ENCODE results near the gene FBN1. TPM values are rescaled to one million over a fixed set of nuclear protein-coding genes. Genes with fewer than 3 reads are reported as not detected.

Gene FBN1
- total RNA-seq, 2 experiments from 2014 or later: 0.56 to 0.59 TPM

DNA sequence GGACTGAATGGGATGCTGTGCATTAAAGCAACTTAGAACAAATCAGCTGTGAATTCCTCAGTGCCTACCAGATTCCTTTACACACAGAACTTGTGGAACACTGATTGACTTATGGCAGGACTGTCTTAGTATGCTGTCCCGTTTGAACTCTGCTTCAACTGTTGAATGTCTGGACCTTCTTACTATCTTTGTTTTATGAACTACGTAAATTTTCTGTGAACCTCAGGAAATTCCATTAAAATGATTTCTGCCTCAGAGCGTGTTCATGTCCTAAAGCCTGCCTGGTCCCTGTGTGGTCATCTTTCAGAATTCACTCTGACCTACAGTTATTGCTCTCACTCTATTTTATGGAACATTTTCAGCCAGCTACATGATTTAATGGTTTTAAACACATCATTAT, 29.4 kb upstream of the FBN1 start:
- Mint-ChIP-seq H3K27me3 (peaks cover 5% of the 10 kb centered on the region), H3K4me1 (no peaks in the 10 kb centered on the region), H3K9me3 (ENCODE audit: low read depth) (no peaks in the 10 kb centered on the region), H3K27ac (no peak overlapping the region), H3K36me3 (ENCODE audit: low read depth) (no peaks in the 10 kb centered on the region), H3K4me3 (no peak overlapping the region)
- ATAC-seq: no peak
- ChIA-PET CTCF (no interaction called here), POLR2A (no interaction called here)
- intact Hi-C loops (cut with DNase I, micrococcal nuclease): loop anchor here in 1 of 2 experiments (5.0 kb wide), 1 partner anchor 42 kb away; no protein-coding TSS in a partner anchor
- DNase-seq: no peak

DNA sequence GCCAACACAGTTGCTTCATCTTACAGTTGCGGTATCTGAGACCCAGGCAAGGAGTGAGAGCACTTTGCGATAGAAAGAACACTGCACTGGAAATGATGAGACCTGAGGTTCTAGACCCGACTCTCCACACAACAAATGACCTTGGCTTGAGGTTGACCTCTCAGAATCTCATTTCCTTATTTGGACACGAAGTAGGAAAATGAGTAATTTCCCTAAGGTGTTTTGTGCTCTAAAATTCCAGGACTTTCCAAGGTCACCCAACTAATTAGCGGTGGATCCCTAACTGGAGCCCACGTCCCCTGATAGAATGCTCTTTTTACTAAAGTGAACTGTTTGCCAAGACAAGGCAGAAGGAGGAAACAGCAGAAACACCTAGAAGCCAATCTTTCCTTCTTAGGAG, 26.7 kb upstream of the FBN1 start:
- Mint-ChIP-seq H3K9me3 (ENCODE audit: low read depth) (no peaks in the 10 kb centered on the region), H3K4me1 (no peaks in the 10 kb centered on the region), H3K27ac (no peak overlapping the region), H3K36me3 (ENCODE audit: low read depth) (no peaks in the 10 kb centered on the region), H3K27me3 (peaks cover 5% of the 10 kb centered on the region), H3K4me3 (no peak overlapping the region)
- intact Hi-C loops (cut with DNase I, micrococcal nuclease): no loop called here
- ChIA-PET POLR2A (no interaction called here), CTCF (no interaction called here)
- ATAC-seq (no peak), DNase-seq (no peak)

DNA sequence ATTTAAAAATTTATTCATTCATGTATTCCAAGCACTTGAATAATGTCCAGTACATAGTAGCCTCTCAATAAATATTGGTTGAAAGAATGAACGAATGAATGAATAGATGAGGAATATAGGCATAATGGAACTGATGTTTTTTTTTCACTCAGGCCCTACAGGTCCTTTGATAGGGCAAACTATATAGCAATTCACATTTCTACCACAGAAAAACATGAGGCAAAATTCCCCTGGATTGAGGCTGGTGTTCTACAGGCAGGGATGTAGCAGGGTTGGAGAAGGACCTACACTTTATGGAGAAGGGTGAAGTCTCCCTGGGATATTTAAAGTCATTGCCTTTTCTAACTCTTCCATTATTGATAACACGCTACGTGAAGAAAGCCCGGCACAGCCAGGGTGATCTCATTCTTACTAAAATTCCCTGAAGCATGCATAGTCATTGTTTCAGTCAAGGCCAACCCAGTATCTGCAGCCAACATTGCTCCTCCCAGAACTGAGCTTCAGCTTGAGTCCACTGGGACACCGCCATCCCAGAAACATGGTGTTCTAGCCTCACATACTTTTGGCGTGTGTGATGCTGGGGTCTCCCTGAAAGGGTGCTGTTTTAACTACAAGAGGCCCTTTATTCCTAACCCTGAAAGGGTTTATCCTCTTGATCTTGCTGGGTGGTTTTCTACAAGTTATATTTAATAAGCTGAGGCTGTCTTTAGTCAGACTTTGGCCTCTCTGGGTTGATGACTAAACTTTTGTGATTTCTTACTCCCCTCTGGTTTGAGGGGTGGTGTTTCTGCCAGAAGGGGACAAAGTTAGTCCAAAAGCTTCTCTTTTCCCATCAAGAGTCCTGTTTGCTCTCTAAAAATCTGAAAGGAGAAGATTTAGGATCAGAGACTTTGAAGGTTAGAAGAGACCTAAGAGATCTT, 25.9 kb upstream of the FBN1 start:
- CTCF ChIA-PET: no interaction called here
- intact Hi-C loops (cut with DNase I, micrococcal nuclease): no loop called here
- ATAC-seq (no peak), DNase-seq (no peak)
- H3K9me3 Mint-ChIP-seq (ENCODE audit: low read depth): no peaks in the 10 kb centered on the region
- peaks cover 5% of the 10 kb centered on the region for H3K27me3 Mint-ChIP-seq
- no peak overlapping the region for H3K27ac Mint-ChIP-seq
- H3K36me3 Mint-ChIP-seq (ENCODE audit: low read depth): no peaks in the 10 kb centered on the region
- POLR2A ChIA-PET: no interaction called here
- H3K4me3 Mint-ChIP-seq: no peak overlapping the region
- no peaks in the 10 kb centered on the region for H3K4me1 Mint-ChIP-seq

DNA sequence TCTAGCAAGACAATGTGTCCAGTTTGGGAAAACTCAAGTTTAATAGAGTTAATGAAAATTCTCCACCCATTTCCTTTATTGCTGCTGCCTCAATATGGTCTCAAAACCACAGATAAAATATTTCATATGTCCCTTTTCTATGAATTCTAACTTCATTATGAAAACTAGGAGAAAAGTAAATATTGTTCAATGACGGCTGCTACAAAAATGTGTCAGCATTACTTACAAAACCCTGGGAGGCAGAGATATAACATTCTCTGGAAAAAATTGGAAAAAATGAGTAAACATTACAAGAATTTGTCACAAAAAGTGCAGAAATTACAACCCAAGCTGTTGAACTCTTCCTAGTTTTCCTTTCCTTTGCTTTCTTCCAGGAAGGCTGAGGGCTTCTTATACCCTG, 22.2 kb upstream of the FBN1 start:
- intact Hi-C loops (cut with DNase I, micrococcal nuclease): no loop called here
- Mint-ChIP-seq H3K9me3 (ENCODE audit: low read depth) (no peaks in the 10 kb centered on the region), H3K27me3 (peaks cover 2% of the 10 kb centered on the region), H3K4me1 (no peaks in the 10 kb centered on the region), H3K4me3 (no peak overlapping the region), H3K27ac (no peak overlapping the region), H3K36me3 (ENCODE audit: low read depth) (no peaks in the 10 kb centered on the region)
- DNase-seq: no peak
- no peak for ATAC-seq
- ChIA-PET CTCF (no interaction called here), POLR2A (no interaction called here)

DNA sequence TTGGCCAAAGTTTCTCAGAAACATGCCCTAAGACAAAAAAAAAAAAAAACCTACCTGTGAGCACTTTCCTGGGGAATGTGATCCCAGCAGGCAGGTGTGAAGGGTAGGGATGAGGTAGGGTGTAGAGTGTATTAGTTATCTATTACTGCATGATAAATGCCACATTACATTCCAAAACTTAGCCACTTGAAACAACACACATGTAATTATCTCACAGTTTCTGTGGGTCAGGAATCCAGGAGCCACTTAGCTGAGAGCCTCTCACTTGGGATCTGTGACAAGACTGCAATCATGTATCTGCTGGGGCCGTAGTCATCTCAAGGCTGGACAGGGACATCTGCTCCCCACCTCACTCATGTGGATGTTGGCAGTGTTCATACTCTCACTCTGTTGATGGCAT, 18.9 kb upstream of the FBN1 start:
- Mint-ChIP-seq H3K36me3 (ENCODE audit: low read depth) (no peaks in the 10 kb centered on the region), H3K27me3 (peaks cover 2% of the 10 kb centered on the region), H3K4me3 (no peak overlapping the region), H3K27ac (no peak overlapping the region), H3K4me1 (no peaks in the 10 kb centered on the region), H3K9me3 (ENCODE audit: low read depth) (no peaks in the 10 kb centered on the region)
- ChIA-PET CTCF (no interaction called here), POLR2A (no interaction called here)
- ATAC-seq (no peak), DNase-seq (no peak)
- intact Hi-C loops (cut with DNase I, micrococcal nuclease): no loop called here

DNA sequence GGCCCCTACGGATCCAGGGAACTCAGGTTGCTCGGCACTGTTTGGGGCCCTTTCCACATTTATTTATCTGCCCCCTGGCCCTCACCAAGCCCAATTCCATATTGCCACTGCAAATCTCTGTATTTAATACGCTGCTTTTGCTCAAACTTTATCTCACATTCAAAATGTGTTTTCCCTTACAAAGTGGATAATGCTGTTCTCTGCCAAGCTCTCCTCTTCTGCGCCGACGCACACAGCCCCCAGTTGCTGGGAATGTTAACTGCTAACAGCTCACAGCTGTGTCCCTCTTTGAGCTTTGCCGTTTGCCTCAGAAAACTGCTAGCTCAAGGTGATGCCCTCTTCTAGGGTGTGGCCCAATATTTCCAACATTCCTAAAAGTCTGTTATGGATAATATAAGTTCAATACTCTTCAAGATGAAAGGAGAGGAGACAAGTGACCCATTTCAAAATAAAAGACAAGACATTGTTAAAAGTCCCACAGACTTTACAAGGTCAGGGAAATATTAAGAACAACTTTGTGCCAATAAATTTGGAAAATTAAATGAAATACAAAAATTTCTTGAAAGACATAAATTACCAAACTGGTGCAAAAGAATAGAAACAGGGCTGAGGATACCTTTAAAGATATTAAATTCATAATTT, 12.6 kb upstream of the FBN1 start:
- H3K9me3 Mint-ChIP-seq (ENCODE audit: low read depth): no peaks in the 10 kb centered on the region
- ChIA-PET POLR2A (no interaction called here), CTCF (no interaction called here)
- DNase-seq (no peak), ATAC-seq (no peak)
- intact Hi-C loops (cut with DNase I, micrococcal nuclease): loop anchor here in 1 of 2 experiments (5.0 kb wide), 1 partner anchor 59 kb away; no protein-coding TSS in a partner anchor
- H3K4me1 Mint-ChIP-seq: no peaks in the 10 kb centered on the region
- peaks cover 5% of the 10 kb centered on the region for H3K27me3 Mint-ChIP-seq
- no peak overlapping the region for H3K27ac Mint-ChIP-seq
- H3K36me3 Mint-ChIP-seq (ENCODE audit: low read depth): no peaks in the 10 kb centered on the region
- no peak overlapping the region for H3K4me3 Mint-ChIP-seq

DNA sequence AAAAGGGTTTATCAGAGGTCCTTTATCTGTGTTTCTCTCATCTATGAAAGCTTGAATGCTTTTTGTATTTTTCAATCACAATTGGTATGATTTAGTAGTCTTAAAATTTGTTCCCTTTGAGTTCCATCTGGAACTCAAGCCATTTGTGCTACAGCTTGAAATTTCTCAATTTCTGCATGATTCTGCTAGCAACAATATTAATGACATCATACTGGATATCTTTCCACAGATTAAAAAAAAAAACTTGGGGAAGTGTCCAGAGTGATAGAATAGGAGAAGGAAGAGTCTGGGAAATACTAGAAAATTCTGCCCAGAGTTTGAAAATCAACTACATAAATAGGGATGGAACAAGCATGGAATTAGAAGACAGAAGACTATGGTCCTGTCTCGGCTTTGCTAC, 9.3 kb upstream of the FBN1 start:
- H3K36me3 Mint-ChIP-seq (ENCODE audit: low read depth): no peaks in the 10 kb centered on the region
- DNase-seq: no peak
- peaks cover 4% of the 10 kb centered on the region for H3K27me3 Mint-ChIP-seq
- no peaks in the 10 kb centered on the region for H3K9me3 Mint-ChIP-seq (ENCODE audit: low read depth)
- ChIA-PET CTCF (no interaction called here), POLR2A (interaction anchor here (0.6 kb wide), 1 partner anchor 274 kb away, joined by 15 read pairs; no protein-coding TSS in a partner anchor)
- intact Hi-C loops (cut with DNase I, micrococcal nuclease): loop anchor here in 1 of 2 experiments (5.0 kb wide), 1 partner anchor 62 kb away; no protein-coding TSS in a partner anchor
- ATAC-seq: no peak
- no peak overlapping the region for H3K4me3 Mint-ChIP-seq
- H3K4me1 Mint-ChIP-seq: no peaks in the 10 kb centered on the region
- no peak overlapping the region for H3K27ac Mint-ChIP-seq

DNA sequence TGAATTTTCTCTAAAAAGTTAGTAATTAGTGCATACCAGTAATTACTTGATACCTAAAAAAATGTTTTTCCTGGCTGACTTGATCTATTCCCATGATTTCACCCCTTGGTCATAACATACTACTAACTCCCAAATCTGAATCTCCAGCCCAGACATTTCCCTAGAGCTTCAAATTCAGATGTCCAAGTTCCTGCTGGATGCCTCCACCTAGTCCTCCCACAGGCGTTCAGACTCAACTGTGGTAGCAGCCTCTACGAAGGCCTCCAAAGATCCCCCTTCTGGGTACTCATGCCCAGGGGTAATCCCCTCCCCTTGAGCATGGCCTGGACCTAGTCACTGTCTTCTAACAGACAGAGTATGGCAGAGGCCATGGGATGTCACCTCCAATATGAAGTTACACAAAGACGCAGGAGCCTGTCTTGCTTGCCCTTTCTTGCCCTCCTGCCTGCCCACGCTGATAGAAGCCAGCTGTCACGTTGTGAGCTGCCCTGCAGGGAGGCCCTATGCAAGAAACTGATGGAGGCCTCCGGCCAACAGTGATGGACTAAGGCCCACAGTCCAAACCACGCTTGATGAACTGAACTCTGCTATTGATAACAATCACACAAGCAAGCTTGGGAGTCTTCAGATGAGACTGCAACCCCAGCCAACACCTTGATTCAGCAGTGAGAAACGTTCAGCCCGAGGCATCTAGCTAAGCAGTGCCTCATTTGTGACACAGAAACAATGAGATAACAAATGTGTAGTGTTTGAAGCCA, 8.6 kb upstream of the FBN1 start:
- Mint-ChIP-seq H3K27ac (no peak overlapping the region), H3K9me3 (ENCODE audit: low read depth) (no peaks in the 10 kb centered on the region), H3K36me3 (ENCODE audit: low read depth) (no peaks in the 10 kb centered on the region), H3K27me3 (peaks cover 4% of the 10 kb centered on the region), H3K4me3 (no peak overlapping the region), H3K4me1 (no peaks in the 10 kb centered on the region)
- ATAC-seq (no peak), DNase-seq (no peak)
- CTCF ChIA-PET: interaction anchor here (0.6 kb wide), 1 partner anchor 108 kb away, joined by 3 read pairs; no protein-coding TSS in a partner anchor
- intact Hi-C loops (cut with DNase I, micrococcal nuclease): no loop called here
- POLR2A ChIA-PET: interaction anchor here (0.6 kb wide), 1 partner anchor 273 kb away, joined by 15 read pairs; no protein-coding TSS in a partner anchor

DNA sequence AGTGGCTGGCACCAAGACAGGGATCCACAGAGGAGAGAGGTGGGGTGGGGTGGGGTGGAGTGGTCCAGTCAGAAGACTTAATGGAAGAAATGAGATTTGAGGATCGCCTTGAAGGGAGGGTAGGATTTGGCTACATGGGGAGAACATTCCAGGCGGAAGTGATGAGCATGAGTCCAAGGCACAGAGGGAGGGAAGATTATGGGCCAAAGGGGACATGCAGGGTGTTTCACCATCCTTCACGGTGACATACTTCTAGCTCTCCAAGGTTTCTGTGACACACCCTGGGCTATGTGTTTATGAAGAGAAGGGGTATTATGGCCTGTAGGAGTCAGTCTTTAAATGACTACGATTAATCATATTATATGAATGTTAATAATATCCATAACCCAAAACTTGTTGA, 7.7 kb upstream of the FBN1 start:
- ATAC-seq (no peak), DNase-seq (no peak)
- Mint-ChIP-seq H3K9me3 (ENCODE audit: low read depth) (no peaks in the 10 kb centered on the region), H3K36me3 (ENCODE audit: low read depth) (no peaks in the 10 kb centered on the region), H3K4me3 (no peak overlapping the region), H3K27ac (no peak overlapping the region), H3K27me3 (peaks cover 2% of the 10 kb centered on the region), H3K4me1 (no peaks in the 10 kb centered on the region)
- ChIA-PET POLR2A (no interaction called here), CTCF (interaction anchor here (0.6 kb wide), 1 partner anchor 109 kb away, joined by 3 read pairs; no protein-coding TSS in a partner anchor)
- intact Hi-C loops (cut with DNase I, micrococcal nuclease): no loop called here

DNA sequence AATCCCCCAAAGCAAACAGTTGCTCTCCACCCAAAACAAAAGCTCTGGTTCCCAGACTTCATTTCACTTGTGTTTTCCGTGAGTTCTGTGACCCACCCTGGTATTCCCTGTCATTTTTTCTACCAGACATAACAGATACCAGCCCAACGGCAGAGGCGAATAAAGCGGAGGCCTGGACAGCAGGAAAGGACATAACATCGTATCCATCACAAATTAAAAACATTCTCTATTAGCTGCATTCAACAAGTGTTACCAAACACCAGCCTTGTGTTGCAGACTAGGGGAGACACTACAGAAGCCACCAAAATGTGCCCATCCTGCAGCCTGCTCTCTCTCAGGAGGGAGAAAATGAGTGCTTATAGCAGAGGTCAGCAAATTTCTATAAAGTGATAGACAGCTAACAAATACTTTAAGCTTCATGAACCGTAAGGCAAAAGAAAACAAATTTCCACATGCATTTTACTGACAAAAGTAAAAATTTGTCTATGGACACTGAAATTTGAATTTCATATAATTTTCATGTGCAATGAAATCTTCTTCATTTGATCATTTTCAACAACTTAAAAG, 7.1 kb upstream of the FBN1 start:
- H3K36me3 Mint-ChIP-seq (ENCODE audit: low read depth): no peaks in the 10 kb centered on the region
- H3K4me1 Mint-ChIP-seq: no peaks in the 10 kb centered on the region
- no peaks in the 10 kb centered on the region for H3K9me3 Mint-ChIP-seq (ENCODE audit: low read depth)
- DNase-seq (no peak), ATAC-seq (no peak)
- ChIA-PET POLR2A (no interaction called here), CTCF (no interaction called here)
- H3K27ac Mint-ChIP-seq: no peak overlapping the region
- intact Hi-C loops (cut with DNase I, micrococcal nuclease): no loop called here
- peaks cover 2% of the 10 kb centered on the region for H3K27me3 Mint-ChIP-seq
- H3K4me3 Mint-ChIP-seq: no peak overlapping the region

DNA sequence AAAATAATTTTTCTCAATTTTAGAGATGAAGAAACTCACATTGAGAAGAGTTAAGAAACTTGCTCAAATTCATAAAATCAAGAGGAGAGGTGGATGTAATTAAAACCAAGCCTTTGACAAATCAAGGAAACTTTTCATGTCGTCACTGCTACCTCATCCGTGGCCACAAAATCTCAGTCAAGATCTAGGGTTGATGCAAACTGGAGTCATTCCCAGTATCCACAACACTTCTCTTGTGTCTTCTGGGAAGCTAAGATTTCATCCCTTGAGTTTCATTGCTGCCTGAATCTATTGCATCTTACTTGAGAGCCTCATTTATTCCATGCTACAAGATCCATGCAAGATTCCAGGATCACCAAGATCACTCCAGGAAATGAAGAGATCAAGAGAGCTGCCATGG, 5.4 kb upstream of the FBN1 start:
- no peak for ATAC-seq
- no peaks in the 10 kb centered on the region for H3K36me3 Mint-ChIP-seq (ENCODE audit: low read depth)
- POLR2A ChIA-PET: no interaction called here
- H3K9me3 Mint-ChIP-seq (ENCODE audit: low read depth): no peaks in the 10 kb centered on the region
- no peaks in the 10 kb centered on the region for H3K4me1 Mint-ChIP-seq
- CTCF ChIA-PET: interaction anchor here (0.5 kb wide), 1 partner anchor 46 kb away, joined by 4 read pairs; no protein-coding TSS in a partner anchor
- no peak overlapping the region for H3K27ac Mint-ChIP-seq
- no peak for DNase-seq
- intact Hi-C loops (cut with DNase I, micrococcal nuclease): no loop called here
- H3K27me3 Mint-ChIP-seq: peaks cover 12% of the 10 kb centered on the region
- no peak overlapping the region for H3K4me3 Mint-ChIP-seq

Measured in activated CD4-positive, alpha-beta T cell treated with anti-CD3 and anti-CD28 coated beads for 36 hours (primary cell).